ENCODE results near the gene CGNL1.

Gene CGNL1, protein sequence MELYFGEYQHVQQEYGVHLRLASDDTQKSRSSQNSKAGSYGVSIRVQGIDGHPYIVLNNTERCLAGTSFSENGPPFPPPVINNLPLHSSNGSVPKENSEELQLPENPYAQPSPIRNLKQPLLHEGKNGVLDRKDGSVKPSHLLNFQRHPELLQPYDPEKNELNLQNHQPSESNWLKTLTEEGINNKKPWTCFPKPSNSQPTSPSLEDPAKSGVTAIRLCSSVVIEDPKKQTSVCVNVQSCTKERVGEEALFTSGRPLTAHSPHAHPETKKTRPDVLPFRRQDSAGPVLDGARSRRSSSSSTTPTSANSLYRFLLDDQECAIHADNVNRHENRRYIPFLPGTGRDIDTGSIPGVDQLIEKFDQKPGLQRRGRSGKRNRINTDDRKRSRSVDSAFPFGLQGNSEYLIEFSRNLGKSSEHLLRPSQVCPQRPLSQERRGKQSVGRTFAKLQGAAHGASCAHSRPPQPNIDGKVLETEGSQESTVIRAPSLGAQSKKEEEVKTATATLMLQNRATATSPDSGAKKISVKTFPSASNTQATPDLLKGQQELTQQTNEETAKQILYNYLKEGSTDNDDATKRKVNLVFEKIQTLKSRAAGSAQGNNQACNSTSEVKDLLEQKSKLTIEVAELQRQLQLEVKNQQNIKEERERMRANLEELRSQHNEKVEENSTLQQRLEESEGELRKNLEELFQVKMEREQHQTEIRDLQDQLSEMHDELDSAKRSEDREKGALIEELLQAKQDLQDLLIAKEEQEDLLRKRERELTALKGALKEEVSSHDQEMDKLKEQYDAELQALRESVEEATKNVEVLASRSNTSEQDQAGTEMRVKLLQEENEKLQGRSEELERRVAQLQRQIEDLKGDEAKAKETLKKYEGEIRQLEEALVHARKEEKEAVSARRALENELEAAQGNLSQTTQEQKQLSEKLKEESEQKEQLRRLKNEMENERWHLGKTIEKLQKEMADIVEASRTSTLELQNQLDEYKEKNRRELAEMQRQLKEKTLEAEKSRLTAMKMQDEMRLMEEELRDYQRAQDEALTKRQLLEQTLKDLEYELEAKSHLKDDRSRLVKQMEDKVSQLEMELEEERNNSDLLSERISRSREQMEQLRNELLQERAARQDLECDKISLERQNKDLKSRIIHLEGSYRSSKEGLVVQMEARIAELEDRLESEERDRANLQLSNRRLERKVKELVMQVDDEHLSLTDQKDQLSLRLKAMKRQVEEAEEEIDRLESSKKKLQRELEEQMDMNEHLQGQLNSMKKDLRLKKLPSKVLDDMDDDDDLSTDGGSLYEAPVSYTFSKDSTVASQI

DNA sequence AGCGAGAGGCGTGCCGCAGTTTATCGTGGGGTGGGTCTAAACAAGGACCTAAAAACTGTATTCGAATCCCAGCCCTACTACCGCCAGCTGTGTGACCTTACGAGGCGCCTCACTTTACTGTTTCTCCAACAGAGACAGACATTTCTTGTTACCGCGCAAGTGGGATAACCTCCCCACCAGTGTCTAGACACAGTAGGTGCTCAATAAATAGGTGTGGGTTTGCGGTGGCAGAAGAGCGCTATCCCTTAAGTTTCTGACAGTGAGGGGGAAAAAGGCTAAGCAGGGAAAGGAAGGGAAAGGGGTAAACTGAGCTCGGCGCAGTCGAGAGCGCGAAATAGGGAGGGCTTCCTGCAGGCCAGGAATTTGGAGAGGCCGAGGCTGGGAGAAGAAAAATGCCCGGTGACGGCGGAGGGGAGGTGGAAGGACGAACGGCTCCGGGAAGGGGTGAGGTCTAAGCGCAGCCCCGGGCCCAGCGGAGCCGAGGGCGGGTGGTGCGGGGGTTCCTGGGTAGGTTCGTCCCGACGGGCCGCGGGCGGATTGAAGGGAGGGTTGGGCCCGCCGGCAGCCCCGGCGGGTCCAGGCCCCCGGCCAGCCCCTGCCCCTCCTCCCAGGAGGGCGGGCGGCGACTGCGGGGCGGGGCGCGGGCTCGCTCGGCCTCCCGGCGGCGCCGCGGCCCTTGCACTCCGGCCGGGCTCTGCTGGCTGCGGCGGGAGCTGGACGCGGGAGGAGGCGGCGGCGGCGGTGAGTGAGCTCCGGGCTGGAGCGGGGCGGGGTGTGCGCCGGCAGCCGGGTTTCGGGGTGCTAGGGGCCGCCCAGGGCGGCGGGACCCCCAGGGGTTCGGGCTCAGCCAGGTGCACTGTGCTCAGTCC is at the start of gene CGNL1:
CGNL1 (plus strand) TSS at position 679 of the 869 bp plus-strand sequence. CDS start 61,495 bp downstream, outside the sequence.
- H3K79me2 ChIP-seq (ENCODE audit: insufficient read depth, low read length), result no peaks in the 10 kb centered on the region
- no peaks in the 10 kb centered on the region for H3K9me3 ChIP-seq (ENCODE audit: insufficient read depth, low read depth, low read length)
- no peak within 1 kb of the TSS for H2AFZ ChIP-seq (ENCODE audit: low read length)
- H3K27me3 ChIP-seq (ENCODE audit: insufficient read depth, low read length, poor library complexity, severe bottlenecking), result no peaks in the 10 kb centered on the region
- no peak for TF ChIP-seq EZH2phosphoT487 (IDR thresholded peaks at IDR 0.05; ENCODE audit: borderline replicate concordance)
- TF ChIP-seq, protein P1, sequence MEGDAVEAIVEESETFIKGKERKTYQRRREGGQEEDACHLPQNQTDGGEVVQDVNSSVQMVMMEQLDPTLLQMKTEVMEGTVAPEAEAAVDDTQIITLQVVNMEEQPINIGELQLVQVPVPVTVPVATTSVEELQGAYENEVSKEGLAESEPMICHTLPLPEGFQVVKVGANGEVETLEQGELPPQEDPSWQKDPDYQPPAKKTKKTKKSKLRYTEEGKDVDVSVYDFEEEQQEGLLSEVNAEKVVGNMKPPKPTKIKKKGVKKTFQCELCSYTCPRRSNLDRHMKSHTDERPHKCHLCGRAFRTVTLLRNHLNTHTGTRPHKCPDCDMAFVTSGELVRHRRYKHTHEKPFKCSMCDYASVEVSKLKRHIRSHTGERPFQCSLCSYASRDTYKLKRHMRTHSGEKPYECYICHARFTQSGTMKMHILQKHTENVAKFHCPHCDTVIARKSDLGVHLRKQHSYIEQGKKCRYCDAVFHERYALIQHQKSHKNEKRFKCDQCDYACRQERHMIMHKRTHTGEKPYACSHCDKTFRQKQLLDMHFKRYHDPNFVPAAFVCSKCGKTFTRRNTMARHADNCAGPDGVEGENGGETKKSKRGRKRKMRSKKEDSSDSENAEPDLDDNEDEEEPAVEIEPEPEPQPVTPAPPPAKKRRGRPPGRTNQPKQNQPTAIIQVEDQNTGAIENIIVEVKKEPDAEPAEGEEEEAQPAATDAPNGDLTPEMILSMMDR (conservative IDR thresholded peaks at IDR 0.05; ENCODE audit: low read length), result no peak
- H3F3A ChIP-seq (ENCODE audit: low read depth), result no peaks in the 10 kb centered on the region
- no peak within 1 kb of the TSS for H3K4me3 ChIP-seq (ENCODE audit: low read length, poor library complexity, severe bottlenecking)
- no peak within 1 kb of the TSS for H3K9ac ChIP-seq (ENCODE audit: low read depth, low read length, poor library complexity, severe bottlenecking)
- H3K4me2 ChIP-seq (ENCODE audit: low read depth, low read length, poor library complexity, severe bottlenecking), result no peak within 1 kb of the TSS
- no peaks in the 10 kb centered on the region for H3K36me3 ChIP-seq (ENCODE audit: insufficient read depth, low read length)
- peaks cover 4% of the 10 kb centered on the region for H3K4me1 ChIP-seq (ENCODE audit: insufficient read depth, low read length, poor library complexity, severe bottlenecking)
- H3K9me2 ChIP-seq (replicated peaks; ENCODE audit: low read depth, low read length), result no peaks in the 10 kb centered on the region
- H4K20me1 ChIP-seq (ENCODE audit: insufficient read depth, low read length, poor library complexity, severe bottlenecking), result no peaks in the 10 kb centered on the region

DNA sequence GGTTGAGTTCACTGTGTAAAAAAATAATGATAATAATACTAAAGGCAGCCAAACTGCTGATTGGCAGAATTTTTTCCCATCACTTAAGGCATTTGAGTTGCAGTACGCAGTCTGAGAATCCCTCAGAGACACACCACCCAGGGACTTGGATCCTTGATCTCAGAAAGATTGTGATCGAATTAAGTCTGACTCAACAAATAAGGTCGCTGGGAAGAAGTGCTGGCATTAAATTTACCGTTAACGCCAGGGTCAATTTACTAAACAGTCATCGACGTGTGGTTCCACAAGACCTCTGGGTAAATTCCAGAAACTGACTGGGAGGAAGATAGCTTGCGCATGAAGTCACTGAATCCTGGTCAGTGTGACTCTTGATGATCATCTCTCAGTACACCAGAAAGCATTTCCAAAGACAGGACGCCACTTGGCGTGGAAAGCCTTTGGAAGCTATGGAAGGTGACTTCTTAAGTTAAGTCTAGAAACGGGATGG is 48.3 kb upstream of the CGNL1 start:
- TF ChIP-seq EZH2phosphoT487 (IDR thresholded peaks at IDR 0.05; ENCODE audit: borderline replicate concordance), result no peak
- TF ChIP-seq, protein P1 (conservative IDR thresholded peaks at IDR 0.05; ENCODE audit: low read length), result no peak
- H3K4me3 ChIP-seq (ENCODE audit: low read length, poor library complexity, severe bottlenecking), result no peak overlapping the region
- no peaks in the 10 kb centered on the region for H3K36me3 ChIP-seq (ENCODE audit: insufficient read depth, low read length)
- H2AFZ ChIP-seq (ENCODE audit: low read length), result no peak overlapping the region
- peaks cover 31% of the 10 kb centered on the region for H3K4me1 ChIP-seq (ENCODE audit: insufficient read depth, low read length, poor library complexity, severe bottlenecking)
- no peak overlapping the region for H3K9ac ChIP-seq (ENCODE audit: low read depth, low read length, poor library complexity, severe bottlenecking)
- no peaks in the 10 kb centered on the region for H3K79me2 ChIP-seq (ENCODE audit: insufficient read depth, low read length)
- peaks cover 9% of the 10 kb centered on the region for H3F3A ChIP-seq (ENCODE audit: low read depth)
- no peaks in the 10 kb centered on the region for H4K20me1 ChIP-seq (ENCODE audit: insufficient read depth, low read length, poor library complexity, severe bottlenecking)
- H3K27me3 ChIP-seq (ENCODE audit: insufficient read depth, low read length, poor library complexity, severe bottlenecking), result no peaks in the 10 kb centered on the region
- no peak overlapping the region for H3K4me2 ChIP-seq (ENCODE audit: low read depth, low read length, poor library complexity, severe bottlenecking)
- no peaks in the 10 kb centered on the region for H3K9me2 ChIP-seq (replicated peaks; ENCODE audit: low read depth, low read length)
- no peaks in the 10 kb centered on the region for H3K9me3 ChIP-seq (ENCODE audit: insufficient read depth, low read depth, low read length)

Data from Loucy (cell line).